IMR-90 (cell line): ENCODE results near the gene TBPL1.

Experiments used
- BHLHE40 ChIP-seq: fragments of 150-350 bp; IDR thresholded peaks from 2 replicates; pipeline ENCODE4 v1.6.1; 2016; ENCODE audit warnings: mild to moderate bottlenecking, low read depth, low read length
- CEBPB ChIP-seq: IDR thresholded peaks from 2 replicates; pipeline ENCODE4 v1.6.1; 2012; ENCODE audit warnings: low read depth, low read length, improper control_type of control experiment
- CHD1 ChIP-seq: IDR thresholded peaks from 2 replicates; pipeline ENCODE4 v1.6.1; 2012; ENCODE audit warnings: low read depth, low read length, improper control_type of control experiment
- MAFK ChIP-seq: IDR thresholded peaks from 2 replicates; pipeline ENCODE4 v1.6.1; 2012; ENCODE audit warnings: low read depth, low read length, improper control_type of control experiment
- MAZ ChIP-seq: IDR thresholded peaks from 2 replicates; pipeline ENCODE4 v1.6.1; 2012; ENCODE audit warnings: low read depth, mild to moderate bottlenecking, low read length, improper control_type of control experiment, moderate library complexity, borderline replicate concordance
- POLR2A ChIP-seq: IDR thresholded peaks from 2 replicates; pipeline ENCODE4 v1.6.1; 2012; ENCODE audit warnings: mild to moderate bottlenecking, low read depth, low read length
- RFX5 ChIP-seq: IDR thresholded peaks from 2 replicates; pipeline ENCODE4 v1.8.0; 2012; ENCODE audit warnings: low read depth, mild to moderate bottlenecking, low read length, moderate library complexity
- SMC3 ChIP-seq: fragments of 150-350 bp; IDR thresholded peaks from 2 replicates; pipeline ENCODE4 v1.6.1; 2016; ENCODE audit warnings: low read depth, mild to moderate bottlenecking, antibody characterized with exemption, low read length, moderate library complexity
- TF ChIP-seq, protein P1 (sequence below): conservative IDR thresholded peaks from 2 replicates; pipeline ENCODE4 v1.5.1; 2012; ENCODE audit warnings: mild to moderate bottlenecking, low read depth, low read length, improper control_type of control experiment
- TF ChIP-seq, protein P2 (sequence below): fragments of 150-350 bp; IDR thresholded peaks from 2 replicates; pipeline ENCODE4 v1.6.1; 2017; ENCODE audit warnings: mild to moderate bottlenecking, antibody characterized with exemption, low read length, low read depth
- TF ChIP-seq, protein P3 (sequence below): fragments of 150-350 bp; IDR thresholded peaks from 2 replicates; pipeline ENCODE4 v1.6.1; 2016; ENCODE audit warnings: low read depth, mild to moderate bottlenecking, low read length, moderate library complexity, borderline replicate concordance

DNA sequence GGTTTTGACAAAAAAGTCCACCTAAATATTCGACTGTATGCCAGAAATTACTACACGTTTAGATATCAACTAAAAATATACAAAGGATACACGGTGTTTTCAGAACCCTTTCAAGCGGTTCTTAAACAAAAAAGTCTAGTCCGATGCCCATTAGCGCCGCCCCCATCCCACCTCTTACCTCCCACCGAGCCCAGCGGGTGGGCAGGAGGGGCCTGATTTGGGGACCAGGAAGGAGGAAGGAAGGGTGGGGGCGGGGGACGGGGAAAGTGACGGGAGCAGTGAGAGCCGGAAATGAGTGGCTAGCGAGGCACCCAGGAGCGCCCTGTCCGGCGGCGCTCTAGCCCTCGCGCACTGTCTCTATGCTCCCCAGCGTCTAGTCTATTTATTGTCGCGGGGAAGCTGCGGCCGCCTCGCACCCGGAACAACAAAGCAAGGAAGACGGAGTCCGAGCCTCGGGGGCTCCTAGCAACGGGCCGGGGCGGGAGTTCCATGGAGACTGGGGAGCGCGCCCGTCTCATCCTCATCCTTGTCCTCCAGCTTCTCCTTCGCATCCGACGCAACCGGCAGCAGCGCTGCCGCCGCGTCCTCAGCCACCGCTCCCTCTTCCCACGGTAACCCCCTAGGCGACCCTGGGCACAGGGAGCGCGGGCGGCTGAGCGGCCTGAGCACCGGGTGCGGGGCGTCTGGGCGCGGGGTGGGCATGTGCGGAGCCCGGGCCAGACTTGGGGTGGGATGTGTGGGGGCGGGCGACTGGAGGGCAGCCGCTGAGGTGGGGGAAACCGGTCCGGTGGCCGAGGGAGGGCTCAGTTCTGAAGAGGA is at the start of gene TBPL1:
- TF ChIP-seq, protein P1, sequence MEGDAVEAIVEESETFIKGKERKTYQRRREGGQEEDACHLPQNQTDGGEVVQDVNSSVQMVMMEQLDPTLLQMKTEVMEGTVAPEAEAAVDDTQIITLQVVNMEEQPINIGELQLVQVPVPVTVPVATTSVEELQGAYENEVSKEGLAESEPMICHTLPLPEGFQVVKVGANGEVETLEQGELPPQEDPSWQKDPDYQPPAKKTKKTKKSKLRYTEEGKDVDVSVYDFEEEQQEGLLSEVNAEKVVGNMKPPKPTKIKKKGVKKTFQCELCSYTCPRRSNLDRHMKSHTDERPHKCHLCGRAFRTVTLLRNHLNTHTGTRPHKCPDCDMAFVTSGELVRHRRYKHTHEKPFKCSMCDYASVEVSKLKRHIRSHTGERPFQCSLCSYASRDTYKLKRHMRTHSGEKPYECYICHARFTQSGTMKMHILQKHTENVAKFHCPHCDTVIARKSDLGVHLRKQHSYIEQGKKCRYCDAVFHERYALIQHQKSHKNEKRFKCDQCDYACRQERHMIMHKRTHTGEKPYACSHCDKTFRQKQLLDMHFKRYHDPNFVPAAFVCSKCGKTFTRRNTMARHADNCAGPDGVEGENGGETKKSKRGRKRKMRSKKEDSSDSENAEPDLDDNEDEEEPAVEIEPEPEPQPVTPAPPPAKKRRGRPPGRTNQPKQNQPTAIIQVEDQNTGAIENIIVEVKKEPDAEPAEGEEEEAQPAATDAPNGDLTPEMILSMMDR: no peak
- peak; percentile 88 for TF ChIP-seq POLR2A
- TF ChIP-seq SMC3: no peak
- TF ChIP-seq, protein P2, sequence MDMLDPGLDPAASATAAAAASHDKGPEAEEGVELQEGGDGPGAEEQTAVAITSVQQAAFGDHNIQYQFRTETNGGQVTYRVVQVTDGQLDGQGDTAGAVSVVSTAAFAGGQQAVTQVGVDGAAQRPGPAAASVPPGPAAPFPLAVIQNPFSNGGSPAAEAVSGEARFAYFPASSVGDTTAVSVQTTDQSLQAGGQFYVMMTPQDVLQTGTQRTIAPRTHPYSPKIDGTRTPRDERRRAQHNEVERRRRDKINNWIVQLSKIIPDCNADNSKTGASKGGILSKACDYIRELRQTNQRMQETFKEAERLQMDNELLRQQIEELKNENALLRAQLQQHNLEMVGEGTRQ: no peak
- TF ChIP-seq MAZ: peak; percentile 90; the same call in 1 of the 2 replicates
- TF ChIP-seq BHLHE40: no peak
- TF ChIP-seq RFX5: no peak
- TF ChIP-seq MAFK: no peak
- 0 out of 2 replicates have a peak, but pooled peaks have one; percentile 45 for TF ChIP-seq CHD1
- TF ChIP-seq, protein P3, sequence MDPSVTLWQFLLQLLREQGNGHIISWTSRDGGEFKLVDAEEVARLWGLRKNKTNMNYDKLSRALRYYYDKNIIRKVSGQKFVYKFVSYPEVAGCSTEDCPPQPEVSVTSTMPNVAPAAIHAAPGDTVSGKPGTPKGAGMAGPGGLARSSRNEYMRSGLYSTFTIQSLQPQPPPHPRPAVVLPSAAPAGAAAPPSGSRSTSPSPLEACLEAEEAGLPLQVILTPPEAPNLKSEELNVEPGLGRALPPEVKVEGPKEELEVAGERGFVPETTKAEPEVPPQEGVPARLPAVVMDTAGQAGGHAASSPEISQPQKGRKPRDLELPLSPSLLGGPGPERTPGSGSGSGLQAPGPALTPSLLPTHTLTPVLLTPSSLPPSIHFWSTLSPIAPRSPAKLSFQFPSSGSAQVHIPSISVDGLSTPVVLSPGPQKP: no peak
- TF ChIP-seq CEBPB: no peak
